OCI-LY1 (cell line): ENCODE measurements around the gene NCR1.

Experiments used
- H2AFZ ChIP-seq: fragments of 200-600 bp; sonication (generic), shearing (Covaris generic); 2 replicates; pipeline ENCODE4 v1.6.0; 2014; ENCODE audit warnings: antibody characterized with exemption, mild to moderate bottlenecking, low read length
- H3F3A ChIP-seq: fragments of 200-600 bp; sonication (generic), shearing (Covaris generic); 2 replicates; pipeline ENCODE4 v1.6.0; 2014; ENCODE audit warnings: mild to moderate bottlenecking, antibody characterized with exemption, low read length, moderate library complexity; ENCODE audit not compliant: insufficient read depth
- H3K27ac ChIP-seq: fragments of 200-600 bp; sonication (generic); 2 replicates; pipeline ENCODE4 v1.5.1; 2014; ENCODE audit warnings: low read length, mixed run types, mild to moderate bottlenecking, low read depth; ENCODE audit not compliant: poor library complexity, severe bottlenecking
- H3K27me3 ChIP-seq: fragments of 200-600 bp; sonication (generic); 2 replicates; pipeline ENCODE4 v1.6.0; 2014; ENCODE audit warnings: antibody characterized with exemption, mild to moderate bottlenecking, low read length, moderate library complexity; ENCODE audit not compliant: insufficient read depth
- H3K36me3 ChIP-seq: fragments of 200-600 bp; sonication (generic); 2 replicates; pipeline ENCODE4 v1.6.1; 2014; ENCODE audit warnings: mild to moderate bottlenecking, antibody characterized with exemption, low read length, moderate library complexity, mixed read lengths; ENCODE audit not compliant: insufficient read depth
- H3K4me1 ChIP-seq: fragments of 200-600 bp; sonication (generic); 2 replicates; pipeline ENCODE4 v1.5.1; 2014; ENCODE audit warnings: mild to moderate bottlenecking, low read length, moderate library complexity; ENCODE audit not compliant: insufficient read depth, severe bottlenecking
- H3K4me2 ChIP-seq: fragments of 200-600 bp; sonication (generic), shearing (Covaris generic); 2 replicates; pipeline ENCODE4 v1.6.1; 2014; ENCODE audit warnings: low read length
- H3K4me3 ChIP-seq: fragments of 200-600 bp; sonication (generic); 2 replicates; pipeline ENCODE4 v1.5.1; 2014; ENCODE audit warnings: low read length, low read depth, mild to moderate bottlenecking, mixed read lengths; ENCODE audit not compliant: poor library complexity, severe bottlenecking
- H3K79me2 ChIP-seq: fragments of 200-600 bp; shearing (Covaris generic); 2 replicates; pipeline ENCODE4 v1.6.1; 2016; ENCODE audit warnings: mixed run types, low read length, mixed read lengths; ENCODE audit not compliant: insufficient read depth
- H3K9ac ChIP-seq: fragments of 200-600 bp; sonication (generic), shearing (Covaris generic); 2 replicates; pipeline ENCODE4 v1.6.1; 2014; ENCODE audit warnings: mild to moderate bottlenecking, low read length, mixed read lengths
- H3K9me2 ChIP-seq: fragments of 200-600 bp; sonication (generic), shearing (Covaris generic); 2 replicates; pipeline ENCODE4 v1.6.1; 2014; ENCODE audit warnings: low read depth, mild to moderate bottlenecking, low read length, mixed read lengths
- H3K9me3 ChIP-seq: fragments of 200-600 bp; shearing (Covaris generic); 2 replicates; pipeline ENCODE4 v1.6.1; 2014; ENCODE audit warnings: low read length, mixed read lengths
- H4K20me1 ChIP-seq: fragments of 200-600 bp; sonication (generic), shearing (Covaris generic); 2 replicates; pipeline ENCODE4 v1.6.0; 2016; ENCODE audit warnings: mild to moderate bottlenecking, low read length; ENCODE audit not compliant: insufficient read depth
- CTCF ChIP-seq: fragments of 200-600 bp; sonication (generic), shearing (Covaris generic); IDR thresholded peaks from 2 replicates; pipeline ENCODE4 v1.5.1; 2017; ENCODE audit warnings: mild to moderate bottlenecking, antibody characterized with exemption, low read length, moderate library complexity, mixed read lengths
- EZH2 ChIP-seq: fragments of 200-600 bp; sonication (generic), shearing (Covaris generic); IDR thresholded peaks from 2 replicates; pipeline ENCODE4 v1.8.0; 2017; ENCODE audit warnings: borderline replicate concordance, mixed run types, mild to moderate bottlenecking, antibody characterized with exemption, low read length, moderate library complexity, mixed read lengths

The NCR1 gene

DNA sequence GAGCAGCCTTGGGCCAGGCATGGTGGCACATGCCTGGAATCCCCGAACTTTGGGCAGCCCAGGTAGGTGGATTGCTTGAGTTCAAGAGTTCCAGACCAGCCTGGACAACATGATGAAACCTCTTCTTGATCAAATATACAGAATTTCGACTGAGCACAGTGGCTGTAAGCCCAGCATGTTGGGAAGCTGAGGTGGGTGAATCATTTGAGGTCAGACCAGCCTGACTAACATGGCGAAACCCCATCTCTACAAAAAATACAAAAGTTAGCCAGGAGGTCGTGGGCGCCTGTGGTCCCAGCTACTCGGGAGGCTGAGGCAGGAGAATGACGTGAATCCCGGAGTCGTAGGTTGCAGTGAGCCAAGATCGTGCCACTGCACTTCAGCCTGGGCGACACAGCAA, 49.4 kb downstream of the NCR1 start:
- TF ChIP-seq EZH2 (no peak), CTCF (no peak)
- Histone ChIP-seq H3K4me3 (no peak overlapping the region), H3K27ac (no peak overlapping the region), H4K20me1 (no peaks in the 10 kb centered on the region), H3K36me3 (no peaks in the 10 kb centered on the region), H3K27me3 (no peaks in the 10 kb centered on the region), H3K9me2 (no peaks in the 10 kb centered on the region), H3K79me2 (no peaks in the 10 kb centered on the region), H3K9me3 (no peaks in the 10 kb centered on the region), H3K9ac (no peak overlapping the region), H2AFZ (no peak overlapping the region), H3K4me1 (peaks cover 56% of the 10 kb centered on the region), H3K4me2 (no peak overlapping the region), H3F3A (peaks cover 4% of the 10 kb centered on the region; the same call in 1 of the 2 replicates)

DNA sequence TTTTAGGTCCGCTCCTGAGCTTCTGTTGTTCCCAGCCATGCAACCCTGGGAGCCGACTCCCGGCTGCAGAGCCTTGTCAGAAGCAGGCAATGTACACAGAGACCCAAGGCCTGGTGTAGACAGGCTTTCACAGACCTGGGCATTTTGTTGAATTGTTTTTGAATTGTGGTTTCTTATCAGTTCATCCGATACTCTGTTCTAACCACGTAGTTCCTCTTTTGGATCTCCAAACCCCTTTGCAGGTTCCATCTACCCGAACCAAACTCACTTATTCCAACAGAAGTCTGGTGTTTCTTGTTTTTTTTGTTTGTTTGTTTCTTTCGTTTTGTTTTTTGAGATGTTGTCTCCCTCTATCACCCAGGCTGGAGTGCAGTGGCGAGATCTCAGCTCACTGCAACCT, 53.9 kb downstream of the NCR1 start:
- Histone ChIP-seq H3K27ac (peak overlapping the region; percentile 99), H3K36me3 (no peaks in the 10 kb centered on the region), H3K9me2 (no peaks in the 10 kb centered on the region), H3K9me3 (no peaks in the 10 kb centered on the region), H3K4me2 (peak overlapping the region; percentile 72), H3K9ac (peak overlapping the region; percentile 71), H3K27me3 (no peaks in the 10 kb centered on the region), H2AFZ (peak overlapping the region; percentile 11; the same call in 1 of the 2 replicates), H3K4me1 (peaks cover 45% of the 10 kb centered on the region), H3K79me2 (no peaks in the 10 kb centered on the region), H3K4me3 (peak overlapping the region; percentile 22), H4K20me1 (no peaks in the 10 kb centered on the region), H3F3A (peaks cover 4% of the 10 kb centered on the region; the same call in 1 of the 2 replicates)
- no peak for TF ChIP-seq CTCF
